Left ventricle myocardium inferior (tissue), 1 donor: ENCODE results near the gene RBM6. TPM values are rescaled to one million over a fixed set of nuclear protein-coding genes. Genes with fewer than 3 reads are reported as not detected.

Experiments used
- DNase-seq: peaks from one replicate; pipeline ENCODE4 v3.0.0-alpha.2; 2020
- H3K27ac ChIP-seq: fragments of 200-600 bp; replicated peaks from 2 replicates; pipeline ENCODE4 v1.8.0; 2021
- H3K27me3 ChIP-seq: fragments of 200-600 bp; 2 replicates; pipeline ENCODE4 v1.8.0; 2021; ENCODE audit warnings: low read depth
- H3K36me3 ChIP-seq: fragments of 200-600 bp; 2 replicates; pipeline ENCODE4 v1.8.0; 2021
- H3K4me1 ChIP-seq: fragments of 200-600 bp; 2 replicates; pipeline ENCODE4 v1.8.0; 2021
- H3K4me3 ChIP-seq: fragments of 200-600 bp; 2 replicates; pipeline ENCODE4 v1.8.0; 2021; ENCODE audit warnings: mild to moderate bottlenecking, moderate library complexity
- H3K9me3 ChIP-seq: fragments of 200-600 bp; replicated peaks from 2 replicates; pipeline ENCODE4 v1.8.0; 2021
- CTCF ChIP-seq: fragments of 200-600 bp; IDR thresholded peaks from 2 replicates; pipeline ENCODE4 v1.8.0; 2021; ENCODE audit warnings: antibody characterized with exemption, mild to moderate bottlenecking, borderline replicate concordance
- intact Hi-C: fragments of 100-400 bp; cut with micrococcal nuclease; formaldehyde crosslinking; loops from one replicate; pipeline ENCODE4 v1.11.0; 2022
- total RNA-seq: library from RNA; stranded (reverse); fragmentation: NEBNext Ultra II Directional; extraction: Animal tissue kit (Norgen Biotek cat#: 25700); gene quantifications from one replicate; pipeline ENCODE4 v1.2.1, GENCODE V29; 2021
- donor health status: DM: no; HTN: yes; CAD: no; lungs with severe emphysema.

Gene RBM6
- total RNA-seq, 1 donor from 2014 or later = 40.4 TPM

- intact Hi-C loops = no loop called here
- no peak for DNase-seq
- TF ChIP-seq CTCF = no peak
- Histone ChIP-seq H3K36me3 (peaks cover 29% of the 10 kb centered on the region), H3K27me3 (no peaks in the 10 kb centered on the region), H3K27ac (no peak overlapping the region), H3K4me3 (no peak overlapping the region), H3K4me1 (no peaks in the 10 kb centered on the region), H3K9me3 (no peaks in the 10 kb centered on the region)
These were observed 58.4 kb downstream of the RBM6 start for GRCh38 chr3:49998326-49998725.

- Histone ChIP-seq H3K4me1 (peaks cover 6% of the 10 kb centered on the region), H3K36me3 (peaks cover 40% of the 10 kb centered on the region), H3K27ac (no peak overlapping the region), H3K9me3 (no peaks in the 10 kb centered on the region), H3K27me3 (no peaks in the 10 kb centered on the region), H3K4me3 (no peak overlapping the region)
- no peak for TF ChIP-seq CTCF
- intact Hi-C loops = no loop called here
- no peak for DNase-seq
These were observed 61.6 kb downstream of the RBM6 start for GRCh38 chr3:50001511-50001910.

GRCh38 chr3:50003216-50003615, 63.3 kb downstream of the RBM6 start:
- no peak for TF ChIP-seq CTCF
- peaks cover 48% of the 10 kb centered on the region for H3K36me3 ChIP-seq
- intact Hi-C loops = no loop called here

GRCh38 chr3:50003824-50004223, 63.9 kb downstream of the RBM6 start:
- intact Hi-C loops = no loop called here
- peaks cover 48% of the 10 kb centered on the region for H3K36me3 ChIP-seq
- no peaks in the 10 kb centered on the region for H3K9me3 ChIP-seq
- TF ChIP-seq CTCF = no peak
- H3K4me3 ChIP-seq = no peak overlapping the region
- no peaks in the 10 kb centered on the region for H3K27me3 ChIP-seq
- H3K27ac ChIP-seq = no peak overlapping the region
- DNase-seq = no peak
- H3K4me1 ChIP-seq = peaks cover 6% of the 10 kb centered on the region

More at GRCh38 chr3:50003216-50003615, 63.3 kb downstream of the RBM6 start:
- DNase-seq = no peak
- Histone ChIP-seq H3K9me3 (no peaks in the 10 kb centered on the region), H3K4me3 (no peak overlapping the region), H3K27me3 (no peaks in the 10 kb centered on the region), H3K27ac (no peak overlapping the region), H3K4me1 (peaks cover 6% of the 10 kb centered on the region)

- no peak for DNase-seq
- Histone ChIP-seq H3K27me3 (no peaks in the 10 kb centered on the region), H3K27ac (no peak overlapping the region), H3K9me3 (no peaks in the 10 kb centered on the region), H3K4me3 (no peak overlapping the region), H3K36me3 (peaks cover 28% of the 10 kb centered on the region), H3K4me1 (peaks cover 2% of the 10 kb centered on the region)
- no peak for TF ChIP-seq CTCF
- intact Hi-C loops = no loop called here
These were observed 69.0 kb downstream of the RBM6 start for GRCh38 chr3:50008931-50009330.

GRCh38 chr3:50010959-50011358, 71.0 kb downstream of the RBM6 start:
- Histone ChIP-seq H3K9me3 (no peaks in the 10 kb centered on the region), H3K4me3 (no peak overlapping the region), H3K4me1 (peaks cover 3% of the 10 kb centered on the region), H3K27ac (no peak overlapping the region), H3K36me3 (peaks cover 23% of the 10 kb centered on the region), H3K27me3 (no peaks in the 10 kb centered on the region)
- intact Hi-C loops = no loop called here
- TF ChIP-seq CTCF = no peak
- DNase-seq = no peak
